Fibroblast of pulmonary artery (primary cell): ENCODE results near the gene GFRA1.

ENCODE experiments used
- DNase-seq: peaks from one replicate; pipeline ENCODE4 v3.0.0-alpha.2; 2010; ENCODE audit warnings: low read depth
- H3K4me3 ChIP-seq: replicated peaks from 2 replicates; pipeline ENCODE4 v1.5.1; 2011; ENCODE audit warnings: low read depth, mild to moderate bottlenecking, control low read depth, low read length, moderate library complexity
- CTCF ChIP-seq: IDR thresholded peaks from 2 replicates; pipeline ENCODE4 v1.5.1; 2011; ENCODE audit warnings: mild to moderate bottlenecking, control low read depth, low read length, inconsistent platforms; ENCODE audit errors: missing control alignments

The GFRA1 gene

DNA sequence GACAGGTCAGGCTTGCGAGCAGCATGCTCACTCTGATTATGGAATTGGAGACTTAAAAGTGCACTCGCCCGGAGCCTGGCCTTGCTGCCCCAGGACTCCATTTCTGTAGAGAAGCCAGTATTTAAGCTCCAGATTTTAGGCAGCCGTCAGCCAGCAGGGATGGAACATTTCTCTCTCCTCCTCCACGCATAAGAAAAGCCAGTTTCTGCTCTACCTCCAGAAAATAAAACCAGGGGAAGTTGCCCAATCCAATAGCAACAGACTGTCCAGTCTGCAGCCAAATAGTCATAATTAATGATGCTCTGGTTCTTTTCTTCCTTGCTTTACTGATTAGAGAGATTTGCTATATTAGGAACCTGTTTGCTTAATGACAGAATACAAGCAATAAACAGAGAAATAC, 203.2 kb downstream of the GFRA1 start:
- TF ChIP-seq CTCF: no peak
- no peak for DNase-seq
- H3K4me3 ChIP-seq: no peak overlapping the region

DNA sequence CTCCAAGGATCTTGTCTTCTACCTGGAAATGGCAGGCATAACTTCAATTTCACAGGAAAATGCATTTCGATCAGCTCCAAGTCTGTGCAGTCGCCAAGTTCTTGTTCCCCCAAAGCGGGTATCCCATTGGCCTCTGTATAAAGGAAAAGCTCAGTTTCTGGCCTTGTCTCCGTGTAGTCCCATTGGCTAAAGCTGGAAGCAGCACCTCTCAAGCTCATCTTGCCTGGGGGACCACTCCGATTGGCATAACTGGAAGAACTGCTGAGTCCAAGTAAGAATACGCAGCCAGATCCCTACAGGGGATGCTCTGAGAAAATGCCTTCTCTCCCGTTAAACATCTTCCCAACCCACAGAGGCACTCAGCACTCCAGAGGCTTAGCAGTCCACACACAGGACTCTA, 205.2 kb downstream of the GFRA1 start:
- TF ChIP-seq CTCF: no peak
- no peak overlapping the region for H3K4me3 ChIP-seq
- no peak for DNase-seq

GRCh38 chr10:116063107-116063506, 209.9 kb downstream of the GFRA1 start:
- TF ChIP-seq CTCF: no peak
- no peak for DNase-seq
- no peak overlapping the region for H3K4me3 ChIP-seq

- no peak overlapping the region for H3K4me3 ChIP-seq
Observed at GRCh38 chr10:116060864-116061263, 212.1 kb downstream of the GFRA1 start.

DNA sequence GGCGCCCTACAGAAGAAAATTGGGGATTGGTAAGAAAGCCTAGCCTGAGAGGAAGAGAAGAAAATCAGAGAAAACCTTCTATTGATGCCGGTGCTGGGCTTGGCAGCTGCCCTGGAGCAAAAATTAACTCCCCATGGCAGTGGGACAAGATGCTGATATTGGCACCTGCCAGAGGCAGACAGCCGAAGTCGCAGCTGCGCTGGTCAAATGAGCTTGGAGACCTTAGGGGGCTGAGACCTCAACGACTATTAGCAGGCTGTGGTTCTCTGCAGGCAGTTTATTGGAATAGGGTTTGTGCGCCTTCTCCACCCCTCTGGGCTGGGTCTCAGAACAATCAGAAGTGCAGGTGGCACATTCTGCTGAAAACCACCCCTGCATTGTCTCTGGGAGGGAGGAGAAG, 213.7 kb downstream of the GFRA1 start:
- H3K4me3 ChIP-seq: no peak overlapping the region
- no peak for TF ChIP-seq CTCF
- no peak for DNase-seq

More at GRCh38 chr10:116060864-116061263, 212.1 kb downstream of the GFRA1 start:
- TF ChIP-seq CTCF: no peak
- no peak for DNase-seq

DNA sequence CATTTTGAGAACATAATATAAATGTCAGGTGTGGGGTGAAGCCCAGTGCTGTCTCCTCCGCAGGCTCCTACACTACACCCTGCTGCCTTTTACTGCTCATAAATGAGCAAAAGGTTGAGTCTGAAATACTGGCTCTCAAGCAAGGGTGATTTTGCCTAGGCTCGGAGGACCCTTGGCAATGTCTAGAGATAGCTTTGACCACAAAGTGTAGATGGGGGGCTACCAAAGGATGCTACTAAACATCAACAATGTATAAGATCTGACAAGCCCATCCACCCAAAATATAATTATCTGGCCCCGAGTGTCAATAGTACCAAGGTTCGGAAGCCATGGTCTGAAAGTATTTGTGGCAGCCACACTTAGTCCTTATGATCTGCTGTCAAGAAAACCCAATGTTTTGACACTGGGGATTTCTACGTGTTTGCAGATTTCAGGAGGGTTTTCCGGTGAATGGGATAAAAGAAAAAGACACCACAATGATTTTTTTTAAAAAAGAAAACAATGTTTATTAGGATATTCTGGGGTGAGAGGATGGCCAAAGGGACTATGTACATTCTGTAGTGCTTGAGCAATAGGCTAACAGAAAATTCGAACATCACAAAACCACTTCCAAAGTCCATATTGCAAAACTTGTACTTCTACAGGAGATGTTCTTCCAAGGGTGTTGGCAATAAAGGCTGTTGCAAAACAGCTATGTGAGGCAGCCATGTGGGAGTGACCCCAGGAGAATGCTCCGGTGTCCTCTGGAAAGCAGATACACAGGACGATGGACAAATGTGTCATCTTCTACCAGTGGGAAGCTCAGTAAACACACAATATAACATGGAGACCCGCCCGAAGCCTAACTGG, 216.3 kb downstream of the GFRA1 start:
- DNase-seq: no peak
- no peak for TF ChIP-seq CTCF
- no peak overlapping the region for H3K4me3 ChIP-seq

DNA sequence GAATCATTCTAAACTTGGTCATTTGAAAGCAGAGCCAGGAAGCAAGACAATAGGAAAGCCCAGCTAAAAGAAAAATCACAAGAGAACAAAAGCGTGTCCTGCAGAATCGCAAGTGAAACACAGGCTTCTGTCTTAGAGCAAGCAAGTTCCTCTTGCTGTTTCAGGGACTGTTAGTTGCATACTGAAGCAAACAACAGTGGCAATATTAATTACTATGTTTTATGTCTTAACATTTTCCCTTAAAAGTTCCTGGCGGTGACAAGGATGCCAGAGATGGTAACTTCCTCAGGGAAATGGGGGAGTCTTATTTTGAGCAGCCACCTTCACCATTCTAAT, 217.1 kb downstream of the GFRA1 start:
- DNase-seq: no peak
- no peak overlapping the region for H3K4me3 ChIP-seq
- TF ChIP-seq CTCF: no peak
